ENCODE data around the gene RBKS. TPM values are rescaled to one million over a fixed set of nuclear protein-coding genes. Genes with fewer than 3 reads are reported as not detected.
"Not testable (repeated sequence)": the region's sequence is repeated elsewhere in the genome, so short reads cannot be mapped to it uniquely, and the experiment has no call there.

Gene RBKS
- total RNA-seq, 1 donor from 2014 or later: 2.0 TPM

GRCh38 chr2:27765621-27766286 lies 124.4 kb downstream of the RBKS start:
- DNase-seq (ENCODE audit: low read depth): no peak

DNA sequence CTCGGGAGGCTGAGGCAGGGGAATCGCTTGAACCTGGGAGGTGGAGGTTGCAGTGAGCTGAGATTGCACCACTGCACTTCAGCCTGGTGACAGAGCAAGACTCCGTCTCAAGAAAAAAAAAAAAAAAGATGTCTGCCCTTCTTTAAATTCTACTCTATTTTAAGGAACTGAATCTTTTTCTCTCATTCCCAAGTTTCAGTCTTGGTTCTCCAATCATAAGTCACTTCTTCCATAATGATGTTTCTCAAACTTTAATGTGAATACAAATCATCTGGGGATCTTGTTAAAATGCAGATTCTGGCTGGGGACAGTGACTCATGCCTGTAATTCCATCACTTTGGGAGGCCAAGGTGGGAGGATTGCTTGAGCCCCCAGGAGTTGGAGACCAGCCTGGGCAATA lies 125.7 kb downstream of the RBKS start:
- not testable (repeated sequence) for DNase-seq (ENCODE audit: low read depth)

DNA sequence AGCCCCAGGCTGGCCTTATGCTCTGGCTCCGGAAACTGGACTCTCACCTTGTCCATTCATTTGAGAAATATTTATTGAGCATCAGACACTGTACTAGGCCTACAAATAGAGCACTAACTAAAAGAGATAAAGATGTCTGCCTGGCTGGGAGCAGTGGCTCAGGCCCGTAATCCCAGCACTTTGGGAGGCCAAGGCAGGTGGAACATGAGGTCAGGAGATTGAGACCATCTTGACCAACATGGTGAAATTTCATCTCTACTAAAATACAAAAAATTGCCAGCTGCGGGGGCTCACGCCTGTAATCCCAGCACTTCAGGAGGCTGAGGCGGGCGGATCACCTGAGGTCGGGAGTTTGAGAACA lies 126.3 kb downstream of the RBKS start:
- no peak for DNase-seq (ENCODE audit: low read depth)

- no peak for DNase-seq (ENCODE audit: low read depth)
Measured at GRCh38 chr2:27762951-27763906, 127.0 kb downstream of the RBKS start.

- DNase-seq (ENCODE audit: low read depth): peak; percentile 88
Measured at GRCh38 chr2:27756544-27757498, 133.4 kb downstream of the RBKS start.

- no peak for DNase-seq (ENCODE audit: low read depth)
Measured at GRCh38 chr2:27756091-27756490, 134.1 kb downstream of the RBKS start.

DNA sequence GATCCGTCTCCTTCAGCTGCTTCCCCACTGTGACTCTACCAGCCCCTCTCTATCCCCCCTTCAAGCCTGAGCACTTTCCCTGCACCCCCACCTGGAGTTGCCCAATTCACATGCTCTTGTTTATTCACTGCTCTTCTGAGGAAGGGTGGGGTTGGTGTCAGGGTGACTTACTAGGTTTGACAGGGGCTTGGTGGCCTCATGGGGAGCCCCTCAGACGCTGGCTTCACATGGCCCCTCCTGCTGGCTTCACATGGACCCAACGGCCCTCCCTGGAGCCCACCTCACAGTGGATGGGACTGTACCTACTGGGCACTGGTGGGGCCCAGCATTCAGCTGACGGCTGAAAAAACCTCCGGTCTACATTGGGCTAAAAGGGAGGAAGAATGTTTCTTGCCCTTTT lies 135.4 kb downstream of the RBKS start:
- DNase-seq (ENCODE audit: low read depth): no peak

- peak; percentile 85 for DNase-seq (ENCODE audit: low read depth)
Measured at GRCh38 chr2:27754138-27754588, 136.0 kb downstream of the RBKS start.

DNA sequence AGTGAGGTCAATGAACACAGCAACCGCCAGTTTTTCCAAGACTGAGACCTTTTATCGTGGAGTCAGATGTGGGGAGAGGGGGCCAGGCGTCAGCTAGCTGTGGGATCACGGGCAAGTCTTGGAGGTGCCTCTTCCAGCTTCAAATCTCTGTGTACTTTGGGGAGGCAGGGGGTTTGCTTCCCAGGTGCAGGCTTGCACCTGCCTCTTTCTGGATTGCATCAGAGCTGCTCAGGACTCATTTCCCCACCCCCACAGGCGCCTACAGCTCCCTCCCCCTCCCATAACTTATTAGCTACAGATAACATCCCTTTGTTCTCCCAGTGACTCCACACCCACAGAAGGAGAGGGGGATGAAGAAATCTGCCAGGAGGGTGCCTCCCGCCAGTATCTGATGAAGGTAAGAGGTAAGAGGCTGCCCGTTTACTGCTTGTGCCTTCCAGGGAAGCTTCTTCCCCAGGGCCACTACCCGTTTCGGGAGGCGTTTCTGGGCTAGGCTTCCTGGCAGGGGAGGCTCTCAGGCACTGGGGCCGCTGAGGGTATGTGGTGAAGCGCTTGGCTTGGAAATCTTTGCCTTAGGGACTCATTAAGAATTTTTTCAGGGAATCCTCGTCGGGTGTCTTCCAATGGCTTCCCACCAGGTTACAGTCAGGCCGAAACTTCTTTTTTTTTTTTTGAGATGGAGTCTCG lies 137.5 kb downstream of the RBKS start:
- DNase-seq (ENCODE audit: low read depth): no peak

DNA sequence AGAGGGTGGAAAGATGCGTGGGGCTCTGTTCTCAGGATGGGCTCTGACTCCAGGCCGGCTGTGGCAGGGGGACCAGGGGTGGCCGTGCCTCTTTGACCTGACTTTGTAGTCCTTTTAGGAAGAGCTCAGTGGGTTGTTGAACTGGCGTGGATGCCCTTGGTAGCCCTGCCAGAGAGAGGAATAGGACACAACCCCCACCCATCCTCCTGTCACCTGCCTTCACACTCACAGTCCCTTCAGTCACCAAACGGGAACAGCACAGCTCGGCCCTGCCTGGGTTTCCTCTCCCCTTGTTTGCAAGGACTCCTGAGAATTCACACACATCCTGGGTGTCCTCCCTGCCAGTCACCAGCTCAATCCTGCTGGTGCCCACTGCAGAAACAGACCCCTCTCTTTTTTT lies 138.8 kb downstream of the RBKS start:
- no peak for DNase-seq (ENCODE audit: low read depth)

DNA sequence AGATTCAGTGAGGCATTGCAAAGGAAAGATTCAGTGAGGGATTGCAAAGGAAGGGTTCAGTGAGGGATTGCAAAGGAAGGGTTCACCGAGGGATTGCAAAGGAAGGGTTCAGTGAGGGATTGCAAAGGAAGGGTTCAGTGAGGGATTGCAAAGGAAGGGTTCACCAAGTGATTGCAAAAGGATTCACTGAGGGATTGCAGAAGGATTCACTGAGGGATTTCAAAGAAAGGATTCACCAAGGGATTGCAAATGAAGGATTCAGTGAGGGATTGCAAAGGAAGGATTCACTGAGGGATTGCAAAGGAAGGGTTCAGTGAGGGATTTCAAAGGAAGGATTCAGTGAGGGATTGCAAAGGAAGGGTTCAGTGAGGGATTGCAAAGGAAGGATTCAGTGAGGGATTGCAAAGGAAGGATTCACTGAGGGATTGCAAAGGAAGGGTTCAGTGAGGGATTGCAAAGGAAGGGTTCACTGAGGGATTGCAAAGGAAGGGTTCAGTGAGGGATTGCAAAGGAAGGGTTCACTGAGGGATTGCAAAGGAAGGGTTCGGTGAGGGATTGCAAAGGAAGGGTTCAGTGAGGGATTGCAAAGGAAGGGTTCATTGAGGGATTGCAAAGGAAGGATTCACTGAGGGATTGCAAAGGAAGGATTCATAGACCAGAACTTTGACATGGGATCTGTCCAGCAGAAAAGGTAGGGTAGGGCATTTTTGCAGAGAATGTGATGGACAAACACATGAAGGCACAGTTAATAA lies 141.2 kb downstream of the RBKS start:
- DNase-seq (ENCODE audit: low read depth): not testable (repeated sequence)

- DNase-seq (ENCODE audit: low read depth): peak; percentile 61
Measured at GRCh38 chr2:27747827-27748352, 142.3 kb downstream of the RBKS start.

GRCh38 chr2:27746325-27746724 lies 143.9 kb downstream of the RBKS start:
- no peak for DNase-seq (ENCODE audit: low read depth)

GRCh38 chr2:27745494-27745893 lies 144.7 kb downstream of the RBKS start:
- DNase-seq (ENCODE audit: low read depth): not testable (repeated sequence)

GRCh38 chr2:27742571-27742970 lies 147.6 kb downstream of the RBKS start:
- DNase-seq (ENCODE audit: low read depth): no peak

DNA sequence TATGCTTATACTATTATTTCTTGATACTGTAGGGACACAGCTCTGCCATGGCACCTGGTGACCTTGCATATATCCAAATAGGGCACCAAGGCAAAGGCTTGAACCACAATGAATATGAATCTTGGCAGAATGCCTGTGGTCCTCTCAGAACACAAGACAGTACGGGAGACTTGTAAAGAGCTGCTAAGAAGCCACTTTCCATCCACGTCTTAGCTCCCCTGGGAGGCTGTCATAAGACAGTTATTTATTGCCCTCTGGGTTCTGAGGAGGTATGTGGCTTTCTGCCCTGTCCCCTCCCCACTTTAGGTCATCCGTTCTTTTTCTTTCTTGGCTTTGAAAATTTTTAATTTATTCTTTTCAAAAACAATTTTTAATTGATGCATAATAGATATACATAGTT lies 148.5 kb downstream of the RBKS start:
- no peak for DNase-seq (ENCODE audit: low read depth)

GRCh38 chr2:27739058-27739373 lies 151.2 kb downstream of the RBKS start:
- DNase-seq (ENCODE audit: low read depth): no peak

GRCh38 chr2:27738349-27739057 lies 151.7 kb downstream of the RBKS start:
- DNase-seq (ENCODE audit: low read depth): no peak

- no peak for DNase-seq (ENCODE audit: low read depth)
Measured at GRCh38 chr2:27737676-27738348, 152.4 kb downstream of the RBKS start.
